Amygdala (tissue), 56 donors: ENCODE data around the gene CYFIP2.

ENCODE experiments used
- DNase-seq, 56 donors: peaks; one replicate each; lab custom pipeline; 2025; lab: John Stamatoyannopoulos, UW

CYFIP2 gene

GRCh38 chr5:157253547-157253946 is 12.4 kb upstream of the CYFIP2 start:
- DNase-seq: peak in 27 of 56 donors; percentile 11 to 70 (median 26)

- no peak for DNase-seq
Observed at GRCh38 chr5:157258450-157258849, 7.5 kb upstream of the CYFIP2 start.

GRCh38 chr5:157259699-157260098 is 6.2 kb upstream of the CYFIP2 start:
- DNase-seq: peak in 1 of 56 donors; percentile 16

GRCh38 chr5:157263496-157264090 is 2.3 kb upstream of the CYFIP2 start:
- no peak for DNase-seq

GRCh38 chr5:157266286-157267007 is 524 bp downstream of the CYFIP2 start:
- DNase-seq: peak in 5 of 56 donors; percentile 25 to 58 (median 31)

GRCh38 chr5:157267025-157267424 is 1.1 kb downstream of the CYFIP2 start:
- DNase-seq: peak in 1 of 56 donors; percentile 23

GRCh38 chr5:157267761-157268480 is 2.0 kb downstream of the CYFIP2 start:
- peak in 6 of 56 donors; percentile 15 to 73 (median 36) for DNase-seq

GRCh38 chr5:157269165-157269671 is 3.3 kb downstream of the CYFIP2 start:
- no peak for DNase-seq

GRCh38 chr5:157269761-157270272 is 3.9 kb downstream of the CYFIP2 start:
- peak in 2 of 56 donors; percentile 8 to 28 for DNase-seq

- DNase-seq: no peak
Observed at GRCh38 chr5:157270771-157271170, 4.8 kb downstream of the CYFIP2 start.

GRCh38 chr5:157271740-157272271 is 5.9 kb downstream of the CYFIP2 start:
- DNase-seq: no peak

- no peak for DNase-seq
Observed at GRCh38 chr5:157273131-157273556, 7.2 kb downstream of the CYFIP2 start.

- no peak for DNase-seq
Observed at GRCh38 chr5:157275403-157275802, 9.5 kb downstream of the CYFIP2 start.

GRCh38 chr5:157278319-157279037 is 12.6 kb downstream of the CYFIP2 start:
- no peak for DNase-seq

GRCh38 chr5:157279605-157280239 is 13.8 kb downstream of the CYFIP2 start:
- DNase-seq: no peak

GRCh38 chr5:157280927-157281326 is 15.0 kb downstream of the CYFIP2 start:
- DNase-seq: no peak

- DNase-seq: no peak
Observed at GRCh38 chr5:157282150-157282549, 16.2 kb downstream of the CYFIP2 start.

GRCh38 chr5:157283434-157283833 is 17.5 kb downstream of the CYFIP2 start:
- DNase-seq: no peak

- DNase-seq: no peak
Observed at GRCh38 chr5:157284458-157285212, 18.7 kb downstream of the CYFIP2 start.
